ENCODE measurements around the gene CBFA2T3. TPM values are rescaled to one million over a fixed set of nuclear protein-coding genes. Genes with fewer than 3 reads are reported as not detected.
A peak's percentile ranks its signal among the peaks of the same experiment; 100 is the strongest.

CBFA2T3 gene
- polyA plus RNA-seq, 3 donors = 5.3 to 32.2 (median 6.2) TPM

DNA sequence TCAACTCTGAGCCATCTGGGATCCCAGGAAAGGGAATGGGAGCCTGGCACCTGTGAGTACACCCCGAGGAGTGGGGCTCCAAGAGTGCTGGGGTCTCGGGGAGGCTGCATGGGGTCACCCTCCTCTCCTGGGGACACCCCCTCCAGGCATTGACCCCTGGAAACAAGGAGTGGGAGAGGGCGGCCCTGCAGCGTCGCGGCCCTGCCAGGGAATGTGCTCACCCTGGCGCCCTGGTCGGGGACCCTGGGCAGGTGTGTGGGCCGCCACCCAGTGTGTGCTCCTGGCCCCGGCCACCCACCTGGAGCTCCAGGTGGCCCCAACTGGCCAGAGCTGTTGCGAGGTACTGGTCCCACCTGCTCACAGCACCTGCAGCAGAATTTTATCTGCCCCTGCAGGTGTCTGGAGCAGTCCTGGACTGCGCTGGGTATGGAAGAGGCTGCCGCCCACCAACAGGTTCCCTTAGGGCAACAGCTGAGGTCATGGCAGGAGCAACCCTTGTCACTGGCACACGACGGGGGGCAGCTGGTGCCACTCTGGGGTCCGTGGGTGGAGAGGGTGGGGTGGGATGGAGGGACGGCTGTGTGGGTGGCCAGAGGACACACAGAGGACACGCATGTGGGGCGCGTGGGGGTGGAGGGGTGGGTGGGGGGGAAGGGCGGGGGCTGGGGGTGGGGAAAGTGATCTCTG, 105.1 kb downstream of the CBFA2T3 start:
- 87% methylated on average over 12 of the region's 21 CpGs for WGBS (ENCODE audit: insufficient coverage)
- Mint-ChIP-seq H3K4me3 (peak overlapping the region in 1 of 2 donors; percentile 21), H3K36me3 (peaks cover 20 to 28% of the 10 kb centered on the region in 2 donors), H3K27me3 (ENCODE audit: low read depth in 3 of 3) (peaks cover 21 to 37% (median 34%) of the 10 kb centered on the region in 3 donors), H3K27ac (no peak overlapping the region), H3K4me1 (peaks cover 9% of the 10 kb centered on the region), H3K9me3 (peaks cover 0 to 9% (median 2%) of the 10 kb centered on the region in 7 donors)
- no peak overlapping the region for H3K4me2 ChIP-seq (replicated peaks; ENCODE audit: extremely low read depth, low read length, poor library complexity, severe bottlenecking)
- H4K20me1 ChIP-seq (ENCODE audit: insufficient read depth, low read length) = peaks cover 57% of the 10 kb centered on the region
- no peak overlapping the region for H3K4me3 ChIP-seq (replicated peaks in 1 of 3; ENCODE audit: low read depth in 2 of 3, low read length in 3 of 3)
- TF ChIP-seq, protein P1, sequence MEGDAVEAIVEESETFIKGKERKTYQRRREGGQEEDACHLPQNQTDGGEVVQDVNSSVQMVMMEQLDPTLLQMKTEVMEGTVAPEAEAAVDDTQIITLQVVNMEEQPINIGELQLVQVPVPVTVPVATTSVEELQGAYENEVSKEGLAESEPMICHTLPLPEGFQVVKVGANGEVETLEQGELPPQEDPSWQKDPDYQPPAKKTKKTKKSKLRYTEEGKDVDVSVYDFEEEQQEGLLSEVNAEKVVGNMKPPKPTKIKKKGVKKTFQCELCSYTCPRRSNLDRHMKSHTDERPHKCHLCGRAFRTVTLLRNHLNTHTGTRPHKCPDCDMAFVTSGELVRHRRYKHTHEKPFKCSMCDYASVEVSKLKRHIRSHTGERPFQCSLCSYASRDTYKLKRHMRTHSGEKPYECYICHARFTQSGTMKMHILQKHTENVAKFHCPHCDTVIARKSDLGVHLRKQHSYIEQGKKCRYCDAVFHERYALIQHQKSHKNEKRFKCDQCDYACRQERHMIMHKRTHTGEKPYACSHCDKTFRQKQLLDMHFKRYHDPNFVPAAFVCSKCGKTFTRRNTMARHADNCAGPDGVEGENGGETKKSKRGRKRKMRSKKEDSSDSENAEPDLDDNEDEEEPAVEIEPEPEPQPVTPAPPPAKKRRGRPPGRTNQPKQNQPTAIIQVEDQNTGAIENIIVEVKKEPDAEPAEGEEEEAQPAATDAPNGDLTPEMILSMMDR (IDR thresholded peaks at IDR 0.05) = no peak
- H3K79me2 ChIP-seq (ENCODE audit: insufficient read depth, low read length) = no peaks in the 10 kb centered on the region
- no peak overlapping the region for H3K27ac ChIP-seq (ENCODE audit: low read depth in 1 of 2, low read length in 2 of 2)
- no peaks in the 10 kb centered on the region for H3K9me3 ChIP-seq (replicated peaks in 1 of 2; ENCODE audit: control insufficient read depth in 1 of 2, insufficient read depth in 1 of 2, low read length in 2 of 2)
- H3K9ac ChIP-seq (ENCODE audit: insufficient read depth, low read length, poor library complexity, severe bottlenecking) = no peak overlapping the region
- no peak overlapping the region for H2AFZ ChIP-seq (ENCODE audit: insufficient read depth, low read depth, low read length, poor library complexity, severe bottlenecking)
- intact Hi-C loops (cut with micrococcal nuclease) = no loop called here
- peaks cover 0 to 19% of the 10 kb centered on the region in 2 donors for H3K27me3 ChIP-seq (ENCODE audit: control insufficient read depth in 2 of 2, insufficient read depth in 2 of 2, low read length in 2 of 2)
- H3K4me1 ChIP-seq (ENCODE audit: control insufficient read depth in 1 of 2, insufficient read depth in 2 of 2, low read length in 2 of 2) = peaks cover 0 to 11% of the 10 kb centered on the region in 2 donors
- peaks cover 14 to 28% of the 10 kb centered on the region in 2 donors for H3K36me3 ChIP-seq (replicated peaks in 1 of 2; ENCODE audit: control insufficient read depth in 1 of 2, insufficient read depth in 2 of 2, low read length in 2 of 2)
- no peak for DNase-seq

DNA sequence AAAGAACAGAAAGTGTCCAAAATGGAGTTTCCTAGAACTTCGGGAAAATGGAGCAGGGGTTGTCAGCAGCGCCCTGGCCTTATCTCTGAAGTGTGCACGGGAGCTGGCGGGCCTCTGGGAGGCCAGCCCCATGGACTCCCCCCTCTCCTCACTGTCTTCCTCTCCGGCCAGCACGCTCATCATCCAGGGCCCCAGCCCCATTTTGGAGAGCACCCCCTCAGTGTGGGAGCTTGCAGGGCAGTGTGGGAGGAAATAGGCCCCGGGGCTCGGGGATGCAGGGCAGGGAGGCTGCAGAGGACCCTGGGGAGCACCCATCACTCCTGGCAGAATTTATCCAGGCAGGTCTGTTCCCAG, 105.7 kb downstream of the CBFA2T3 start:
- H3K4me2 ChIP-seq (replicated peaks; ENCODE audit: extremely low read depth, low read length, poor library complexity, severe bottlenecking) = peak overlapping the region; percentile 48
- intact Hi-C loops (cut with micrococcal nuclease) = no loop called here
- peaks cover 0 to 11% of the 10 kb centered on the region in 2 donors for H3K4me1 ChIP-seq (ENCODE audit: control insufficient read depth in 1 of 2, insufficient read depth in 2 of 2, low read length in 2 of 2)

More for the DNA sequence above, 105.7 kb downstream of the CBFA2T3 start:
- H3K4me3 Mint-ChIP-seq = peak overlapping the region; percentile 6 to 83
- peaks cover 9% of the 10 kb centered on the region for H3K4me1 Mint-ChIP-seq
- Histone ChIP-seq H4K20me1 (ENCODE audit: insufficient read depth, low read length) (peaks cover 52% of the 10 kb centered on the region), H3K9ac (ENCODE audit: insufficient read depth, low read length, poor library complexity, severe bottlenecking) (no peak overlapping the region), H3K4me3 (replicated peaks in 1 of 3; ENCODE audit: low read depth in 2 of 3, low read length in 3 of 3) (no peak overlapping the region), H3K9me3 (replicated peaks in 1 of 2; ENCODE audit: control insufficient read depth in 1 of 2, insufficient read depth in 1 of 2, low read length in 2 of 2) (no peaks in the 10 kb centered on the region), H2AFZ (ENCODE audit: insufficient read depth, low read depth, low read length, poor library complexity, severe bottlenecking) (no peak overlapping the region), H3K79me2 (ENCODE audit: insufficient read depth, low read length) (no peaks in the 10 kb centered on the region), H3K27me3 (ENCODE audit: control insufficient read depth in 2 of 2, insufficient read depth in 2 of 2, low read length in 2 of 2) (peaks cover 0 to 19% of the 10 kb centered on the region in 2 donors), H3K27ac (ENCODE audit: low read depth in 1 of 2, low read length in 2 of 2) (no peak overlapping the region), H3K36me3 (replicated peaks in 1 of 2; ENCODE audit: control insufficient read depth in 1 of 2, insufficient read depth in 2 of 2, low read length in 2 of 2) (peaks cover 10 to 22% of the 10 kb centered on the region in 2 donors)
- H3K9me3 Mint-ChIP-seq = peaks cover 0 to 9% (median 2%) of the 10 kb centered on the region in 7 donors
- H3K27me3 Mint-ChIP-seq (ENCODE audit: low read depth in 3 of 3) = peaks cover 21 to 41% (median 34%) of the 10 kb centered on the region in 3 donors
- no peak overlapping the region for H3K27ac Mint-ChIP-seq
- WGBS (ENCODE audit: insufficient coverage) = 25% methylated on average over 4 of the region's 8 CpGs
- no peak for DNase-seq
- TF ChIP-seq, protein P1 (IDR thresholded peaks at IDR 0.05) = no peak
- peaks cover 16 to 24% of the 10 kb centered on the region in 2 donors for H3K36me3 Mint-ChIP-seq

Measured in CD14-positive monocyte (primary cell).